Thyroid gland (tissue), 4 donors: ENCODE measurements around the gene DSG3. TPM values are rescaled to one million over a fixed set of nuclear protein-coding genes. Genes with fewer than 3 reads are reported as not detected.

ENCODE experiments used
- DNase-seq, 2 donors: peaks; one replicate each; pipeline ENCODE4 v3.0.0-alpha.2; 2019
- H3K27ac ChIP-seq, 3 donors: fragments of 200-600 bp; sonication (generic); 1 replicate in 2 of 3; 2 replicates in 1 of 3; pipeline ENCODE4 v1.5.1; 2016 to 2019; ENCODE audit warnings: mild to moderate bottlenecking in 1 of 3, moderate library complexity in 1 of 3
- H3K27me3 ChIP-seq: fragments of 200-600 bp; sonication (generic); one replicate; pipeline ENCODE4 v1.5.1; 2019
- H3K36me3 ChIP-seq, 2 donors: fragments of 200-600 bp; sonication (generic); one replicate each; pipeline ENCODE4 v1.5.1; 2016 to 2019
- H3K4me1 ChIP-seq, 2 donors: fragments of 200-600 bp; sonication (generic); one replicate each; pipeline ENCODE4 v1.5.1; 2017 to 2019
- H3K4me3 ChIP-seq, 3 donors: fragments of 200-600 bp; sonication (generic); replicated peaks in 1 of 3; 1 replicate in 2 of 3; 2 replicates in 1 of 3; pipeline ENCODE4 v1.5.1; 2016; ENCODE audit warnings: mild to moderate bottlenecking in 1 of 3
- H3K9me3 ChIP-seq: fragments of 200-600 bp; sonication (generic); one replicate; pipeline ENCODE4 v1.5.1; 2017
- POLR2A ChIP-seq, 2 donors: fragments of 450-650 bp; IDR thresholded peaks; one replicate each; pipeline ENCODE4 v1.6.1; 2017; ENCODE audit warnings: antibody characterized with exemption in 2 of 2, mild to moderate bottlenecking in 2 of 2, moderate library complexity in 1 of 2
- WGBS, 2 donors: methylation state at CpG; one replicate each; pipeline ENCODE4 v1.1.5; 2017; 5-methylcytosine and 5-hydroxymethylcytosine counted together
- intact Hi-C: fragments of 100-400 bp; cut with DNase I; formaldehyde crosslinking; loops from one replicate; pipeline ENCODE4 v1.15.1; 2023
- total RNA-seq, 4 donors: library from RNA; depleted of rRNA; stranded (reverse); fragments of >200 nt; gene quantifications; one replicate each; pipeline ENCODE4 v1.2.3, GENCODE V29; 2016
- TF ChIP-seq, protein P1 (sequence below), 6 experiments: fragments of 200-600 bp in 3 of 6; fragments of 450-650 bp in 3 of 6; sonication (generic) in 3 of 6; IDR thresholded peaks; one replicate each; pipeline ENCODE4 v1.5.1; 2016 to 2019; ENCODE audit warnings: antibody characterized with exemption in 6 of 6, mild to moderate bottlenecking in 2 of 6, inconsistent platforms in 1 of 6, moderate library complexity in 1 of 6

The DSG3 gene
- total RNA-seq, 4 donors from 2014 or later, result 0.10 TPM; not detected in 3

GRCh38 chr18:31446854-31447253 is 687 bp upstream of the DSG3 start:
- TF ChIP-seq, protein P1, sequence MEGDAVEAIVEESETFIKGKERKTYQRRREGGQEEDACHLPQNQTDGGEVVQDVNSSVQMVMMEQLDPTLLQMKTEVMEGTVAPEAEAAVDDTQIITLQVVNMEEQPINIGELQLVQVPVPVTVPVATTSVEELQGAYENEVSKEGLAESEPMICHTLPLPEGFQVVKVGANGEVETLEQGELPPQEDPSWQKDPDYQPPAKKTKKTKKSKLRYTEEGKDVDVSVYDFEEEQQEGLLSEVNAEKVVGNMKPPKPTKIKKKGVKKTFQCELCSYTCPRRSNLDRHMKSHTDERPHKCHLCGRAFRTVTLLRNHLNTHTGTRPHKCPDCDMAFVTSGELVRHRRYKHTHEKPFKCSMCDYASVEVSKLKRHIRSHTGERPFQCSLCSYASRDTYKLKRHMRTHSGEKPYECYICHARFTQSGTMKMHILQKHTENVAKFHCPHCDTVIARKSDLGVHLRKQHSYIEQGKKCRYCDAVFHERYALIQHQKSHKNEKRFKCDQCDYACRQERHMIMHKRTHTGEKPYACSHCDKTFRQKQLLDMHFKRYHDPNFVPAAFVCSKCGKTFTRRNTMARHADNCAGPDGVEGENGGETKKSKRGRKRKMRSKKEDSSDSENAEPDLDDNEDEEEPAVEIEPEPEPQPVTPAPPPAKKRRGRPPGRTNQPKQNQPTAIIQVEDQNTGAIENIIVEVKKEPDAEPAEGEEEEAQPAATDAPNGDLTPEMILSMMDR (IDR thresholded peaks at IDR 0.05), result no peak
- no peak for TF ChIP-seq POLR2A (IDR thresholded peaks at IDR 0.05)
- Histone ChIP-seq H3K4me1 (no peaks in the 10 kb centered on the region), H3K9me3 (no peaks in the 10 kb centered on the region), H3K27me3 (no peaks in the 10 kb centered on the region), H3K4me3 (no peak overlapping the region), H3K36me3 (no peaks in the 10 kb centered on the region), H3K27ac (no peak overlapping the region)
- WGBS, 2 donors, result 84 to 87% methylated on average over 3 of the region's 3 CpGs
- intact Hi-C loops, result no loop called here
- DNase-seq, result no peak

GRCh38 chr18:31450409-31450808 is 2.9 kb downstream of the DSG3 start:
- Histone ChIP-seq H3K9me3 (no peaks in the 10 kb centered on the region), H3K4me1 (no peaks in the 10 kb centered on the region), H3K27ac (no peak overlapping the region), H3K36me3 (no peaks in the 10 kb centered on the region), H3K4me3 (no peak overlapping the region), H3K27me3 (no peaks in the 10 kb centered on the region)
- intact Hi-C loops, result no loop called here
- no peak for DNase-seq
- TF ChIP-seq, protein P1 (IDR thresholded peaks at IDR 0.05), result no peak
- no peak for TF ChIP-seq POLR2A (IDR thresholded peaks at IDR 0.05)

GRCh38 chr18:31451625-31452024 is 4.1 kb downstream of the DSG3 start:
- Histone ChIP-seq H3K9me3 (no peaks in the 10 kb centered on the region), H3K27me3 (no peaks in the 10 kb centered on the region), H3K36me3 (no peaks in the 10 kb centered on the region), H3K4me3 (no peak overlapping the region), H3K4me1 (no peaks in the 10 kb centered on the region), H3K27ac (no peak overlapping the region)
- intact Hi-C loops, result no loop called here
- TF ChIP-seq POLR2A (IDR thresholded peaks at IDR 0.05), result no peak
- TF ChIP-seq, protein P1 (IDR thresholded peaks at IDR 0.05), result no peak
- DNase-seq, result no peak
- 76 to 89% methylated on average over 1 of the region's 1 CpG for WGBS, 2 donors

DNA sequence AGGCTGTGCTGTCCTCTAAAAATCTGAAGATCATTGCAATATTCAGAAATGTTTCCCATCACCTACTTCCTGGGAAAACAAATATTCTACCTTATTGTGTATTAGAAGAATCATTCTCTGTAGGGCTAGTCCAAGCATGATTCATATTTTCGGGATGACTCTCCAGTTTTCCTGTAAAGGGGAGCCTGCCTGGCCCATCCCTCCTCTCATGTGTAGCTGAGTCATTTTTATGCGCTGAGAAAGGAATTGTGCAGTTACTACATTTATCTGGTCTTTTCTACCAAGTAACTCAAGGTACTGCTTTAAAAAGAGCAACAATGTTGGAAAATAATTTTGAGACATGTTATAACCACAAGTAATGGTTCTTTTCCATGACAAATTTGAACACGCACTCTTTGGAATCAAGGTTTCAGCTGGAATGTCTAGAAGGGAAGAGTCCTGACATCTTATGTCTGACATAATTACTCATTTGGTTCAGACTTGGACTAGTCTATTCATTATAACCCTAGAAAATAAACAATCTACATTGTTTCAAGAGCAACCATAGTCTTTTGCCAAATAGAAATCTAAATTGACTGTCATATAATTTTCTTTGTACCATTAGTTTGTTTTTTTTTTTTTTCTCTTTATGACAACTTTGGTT is 6.6 kb downstream of the DSG3 start:
- Histone ChIP-seq H3K4me1 (no peaks in the 10 kb centered on the region), H3K36me3 (no peaks in the 10 kb centered on the region), H3K27me3 (no peaks in the 10 kb centered on the region), H3K27ac (no peak overlapping the region), H3K4me3 (no peak overlapping the region), H3K9me3 (no peaks in the 10 kb centered on the region)
- 80 to 95% methylated on average over 3 of the region's 3 CpGs for WGBS, 2 donors
- TF ChIP-seq, protein P1 (IDR thresholded peaks at IDR 0.05), result no peak
- no peak for TF ChIP-seq POLR2A (IDR thresholded peaks at IDR 0.05)
- no peak for DNase-seq
- intact Hi-C loops, result no loop called here

DNA sequence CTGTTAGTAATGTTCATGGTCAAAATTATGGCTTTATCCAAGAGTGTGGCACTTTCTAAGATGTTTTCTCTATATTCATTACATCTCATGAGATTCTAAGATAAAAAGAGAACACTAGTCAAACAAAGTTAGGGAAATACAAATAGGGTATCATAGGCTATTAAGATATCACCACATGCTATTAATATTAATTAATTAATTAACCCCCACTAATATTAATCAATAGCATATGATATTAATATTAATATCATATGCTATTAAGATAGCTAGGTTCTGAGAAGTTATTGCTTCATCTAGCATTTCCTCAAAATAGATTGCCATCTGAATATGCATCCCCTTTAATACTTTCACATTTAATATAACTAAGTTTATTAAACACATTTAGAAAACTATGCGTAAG is 22.1 kb downstream of the DSG3 start:
- no peak overlapping the region for H3K4me3 ChIP-seq
- no peaks in the 10 kb centered on the region for H3K36me3 ChIP-seq
- H3K27me3 ChIP-seq, result no peaks in the 10 kb centered on the region
- intact Hi-C loops, result no loop called here
- no peak for DNase-seq
- H3K4me1 ChIP-seq, result no peaks in the 10 kb centered on the region
- no peak for TF ChIP-seq POLR2A (IDR thresholded peaks at IDR 0.05)
- TF ChIP-seq, protein P1 (IDR thresholded peaks at IDR 0.05), result no peak
- WGBS, 2 donors, result 95 to 96% methylated on average over 1 of the region's 1 CpG
- no peaks in the 10 kb centered on the region for H3K9me3 ChIP-seq
- no peak overlapping the region for H3K27ac ChIP-seq
